ENCODE data around the gene HDAC4.

GRCh38 chr2:239389414-239390329, 11.1 kb downstream of the HDAC4 start:
- TF ChIP-seq, protein P1, sequence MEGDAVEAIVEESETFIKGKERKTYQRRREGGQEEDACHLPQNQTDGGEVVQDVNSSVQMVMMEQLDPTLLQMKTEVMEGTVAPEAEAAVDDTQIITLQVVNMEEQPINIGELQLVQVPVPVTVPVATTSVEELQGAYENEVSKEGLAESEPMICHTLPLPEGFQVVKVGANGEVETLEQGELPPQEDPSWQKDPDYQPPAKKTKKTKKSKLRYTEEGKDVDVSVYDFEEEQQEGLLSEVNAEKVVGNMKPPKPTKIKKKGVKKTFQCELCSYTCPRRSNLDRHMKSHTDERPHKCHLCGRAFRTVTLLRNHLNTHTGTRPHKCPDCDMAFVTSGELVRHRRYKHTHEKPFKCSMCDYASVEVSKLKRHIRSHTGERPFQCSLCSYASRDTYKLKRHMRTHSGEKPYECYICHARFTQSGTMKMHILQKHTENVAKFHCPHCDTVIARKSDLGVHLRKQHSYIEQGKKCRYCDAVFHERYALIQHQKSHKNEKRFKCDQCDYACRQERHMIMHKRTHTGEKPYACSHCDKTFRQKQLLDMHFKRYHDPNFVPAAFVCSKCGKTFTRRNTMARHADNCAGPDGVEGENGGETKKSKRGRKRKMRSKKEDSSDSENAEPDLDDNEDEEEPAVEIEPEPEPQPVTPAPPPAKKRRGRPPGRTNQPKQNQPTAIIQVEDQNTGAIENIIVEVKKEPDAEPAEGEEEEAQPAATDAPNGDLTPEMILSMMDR (IDR thresholded peaks at IDR 0.05): no peak
- TF ChIP-seq POLR2A (IDR thresholded peaks at IDR 0.05) (no peak), POLR2AphosphoS5 (IDR thresholded peaks at IDR 0.05) (no peak)
